Bronchial epithelial cell (primary cell): Measurements from ENCODE around the gene OR2Y1. TPM values are rescaled to one million over a fixed set of nuclear protein-coding genes. Genes with fewer than 3 reads are reported as not detected.
A peak's percentile ranks its signal among the peaks of the same experiment; 100 is the strongest.
"Not testable (repeated sequence)": the region's sequence is repeated elsewhere in the genome, so short reads cannot be mapped to it uniquely, and the experiment has no call there.

Source experiments
- DNase-seq: peaks from one replicate; pipeline ENCODE4 v3.0.0-alpha.2; 2010; ENCODE audit warnings: low read depth
- FAIRE-seq: peaks from 2 replicates; lab custom pipeline; 2011; peaks lifted over from hg19 to GRCh38; lab: Jason Lieb, UNC
- H3K27me3 ChIP-seq: 2 replicates; pipeline ENCODE4 v1.5.1; 2011; ENCODE audit warnings: low read length; ENCODE audit not compliant: control insufficient read depth, insufficient read depth
- H3K36me3 ChIP-seq: 2 replicates; pipeline ENCODE4 v1.5.1; 2011; ENCODE audit warnings: low read length; ENCODE audit not compliant: control insufficient read depth, insufficient read depth
- H3K4me3 ChIP-seq: 2 replicates; pipeline ENCODE4 v1.5.1; 2011; ENCODE audit warnings: mild to moderate bottlenecking, low read depth, low read length, control low read depth
- total RNA-seq: library from RNA; depleted of rRNA; stranded (reverse); fragments of >200 nt; gene quantifications from 2 replicates; pipeline ENCODE4 v1.2.1, GENCODE V29; 2014
- TF ChIP-seq, protein P1 (sequence below): IDR thresholded peaks from 2 replicates; pipeline ENCODE4 v1.5.1; 2011; ENCODE audit warnings: mild to moderate bottlenecking, moderate library complexity, low read length, control low read depth, inconsistent platforms; ENCODE audit not compliant: insufficient read depth, severe bottlenecking

The OR2Y1 gene
- total RNA-seq, 1 donor from 2014 or later: not detected

DNA sequence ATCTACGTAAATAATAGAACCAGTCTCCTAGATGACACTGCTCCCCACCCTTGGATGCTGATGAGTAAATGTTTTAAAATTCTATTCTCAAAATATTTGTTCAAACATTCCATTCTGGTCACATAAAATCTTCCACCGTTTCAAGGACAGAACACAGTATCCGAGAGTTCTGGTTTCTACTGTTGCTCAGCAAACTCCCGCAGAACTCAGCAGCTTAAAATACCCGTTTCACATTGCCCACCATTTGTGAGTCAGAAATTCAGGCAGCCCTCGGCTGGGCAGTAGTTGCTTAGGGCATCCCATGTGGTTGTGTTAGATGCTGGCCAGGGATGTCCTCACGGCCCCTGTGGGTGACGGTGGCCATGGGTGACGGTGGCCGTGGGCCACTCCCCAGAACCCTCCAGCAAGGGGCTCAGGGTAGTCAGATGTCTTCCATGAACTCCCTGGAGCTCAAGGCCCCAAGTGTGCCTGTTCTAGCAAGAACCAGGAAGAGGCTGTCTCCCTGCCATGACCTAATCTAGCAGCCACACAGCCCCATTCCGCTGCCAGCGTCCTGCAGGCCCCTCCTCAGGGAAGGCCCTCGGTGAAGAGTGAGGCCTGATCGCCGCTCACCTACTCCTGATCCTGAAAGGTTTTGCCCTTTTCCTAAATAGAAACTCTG is 45.4 kb upstream of the OR2Y1 start:
- no peak for FAIRE-seq

DNA sequence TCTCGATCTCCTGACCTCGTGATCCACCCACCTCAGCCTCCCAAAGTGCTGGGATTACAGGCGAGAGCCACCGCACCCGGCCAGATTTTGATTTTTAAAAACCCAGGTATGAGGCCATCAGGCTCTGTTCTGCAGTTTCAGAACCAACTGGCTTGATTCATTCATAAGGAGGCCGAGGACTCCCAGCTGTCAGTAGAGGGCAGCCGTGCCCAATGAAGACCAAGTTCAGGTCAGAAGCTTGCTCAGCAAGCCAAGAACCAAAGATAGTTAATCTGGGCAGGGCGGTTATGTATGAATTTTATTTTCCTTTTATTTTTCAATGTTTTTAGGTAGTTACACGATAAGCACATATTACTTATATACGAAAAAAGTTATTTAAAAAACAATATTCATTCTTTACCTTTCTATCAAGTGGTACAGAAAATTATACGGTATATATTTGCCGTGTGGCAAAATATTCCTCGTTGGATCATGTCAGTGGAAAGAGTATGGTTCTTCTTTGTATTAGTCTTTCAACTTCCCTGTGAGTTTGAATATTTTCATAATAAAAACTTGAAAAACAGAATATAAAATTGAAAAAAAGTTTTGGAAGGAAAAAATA is 44.7 kb upstream of the OR2Y1 start:
- peak; percentile 77 for DNase-seq
- no peak for FAIRE-seq
- H3K4me3 ChIP-seq: no peak overlapping the region
- H3K27me3 ChIP-seq: no peaks in the 10 kb centered on the region
- no peaks in the 10 kb centered on the region for H3K36me3 ChIP-seq
- TF ChIP-seq, protein P1, sequence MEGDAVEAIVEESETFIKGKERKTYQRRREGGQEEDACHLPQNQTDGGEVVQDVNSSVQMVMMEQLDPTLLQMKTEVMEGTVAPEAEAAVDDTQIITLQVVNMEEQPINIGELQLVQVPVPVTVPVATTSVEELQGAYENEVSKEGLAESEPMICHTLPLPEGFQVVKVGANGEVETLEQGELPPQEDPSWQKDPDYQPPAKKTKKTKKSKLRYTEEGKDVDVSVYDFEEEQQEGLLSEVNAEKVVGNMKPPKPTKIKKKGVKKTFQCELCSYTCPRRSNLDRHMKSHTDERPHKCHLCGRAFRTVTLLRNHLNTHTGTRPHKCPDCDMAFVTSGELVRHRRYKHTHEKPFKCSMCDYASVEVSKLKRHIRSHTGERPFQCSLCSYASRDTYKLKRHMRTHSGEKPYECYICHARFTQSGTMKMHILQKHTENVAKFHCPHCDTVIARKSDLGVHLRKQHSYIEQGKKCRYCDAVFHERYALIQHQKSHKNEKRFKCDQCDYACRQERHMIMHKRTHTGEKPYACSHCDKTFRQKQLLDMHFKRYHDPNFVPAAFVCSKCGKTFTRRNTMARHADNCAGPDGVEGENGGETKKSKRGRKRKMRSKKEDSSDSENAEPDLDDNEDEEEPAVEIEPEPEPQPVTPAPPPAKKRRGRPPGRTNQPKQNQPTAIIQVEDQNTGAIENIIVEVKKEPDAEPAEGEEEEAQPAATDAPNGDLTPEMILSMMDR: peak; percentile 78

More for the DNA sequence above, 45.4 kb upstream of the OR2Y1 start:
- Histone ChIP-seq H3K27me3 (no peaks in the 10 kb centered on the region), H3K36me3 (peaks cover 4% of the 10 kb centered on the region), H3K4me3 (no peak overlapping the region)
- DNase-seq: peak; percentile 55
- TF ChIP-seq, protein P1: no peak

DNA sequence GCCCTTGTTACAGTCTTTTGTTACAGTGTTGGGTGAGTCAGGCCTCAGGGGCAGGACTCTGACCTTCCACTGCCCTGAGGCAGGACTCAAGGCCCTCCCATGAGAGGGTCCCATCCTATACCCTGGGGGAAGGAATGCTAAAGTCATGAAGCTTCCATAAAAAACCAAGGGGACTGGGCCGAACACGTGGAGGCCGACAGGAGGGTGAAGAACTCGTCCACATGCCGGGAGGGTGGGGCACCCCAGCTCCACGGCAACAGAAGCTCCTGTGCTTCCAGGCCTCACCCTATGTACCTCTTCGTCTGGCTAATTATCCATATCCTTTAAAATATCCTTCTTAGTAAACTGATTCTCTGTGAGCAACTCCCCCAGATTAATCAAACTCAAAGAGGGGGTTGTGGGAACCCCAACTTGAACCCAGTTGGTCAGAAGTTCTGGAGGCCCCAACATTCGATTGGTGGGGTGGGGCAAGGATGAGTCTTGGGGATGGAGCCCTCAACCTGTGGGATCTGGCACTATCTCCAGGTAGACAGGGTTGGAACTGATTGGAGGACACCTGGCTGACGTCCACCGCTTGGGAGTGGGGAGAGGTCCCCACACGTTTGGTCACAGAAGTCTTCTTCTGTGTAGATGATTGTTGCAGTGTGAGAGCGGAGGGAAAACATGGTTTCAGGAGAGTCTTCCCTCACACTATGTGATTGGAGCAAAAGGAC is 43.6 kb upstream of the OR2Y1 start:
- no peaks in the 10 kb centered on the region for H3K36me3 ChIP-seq
- H3K27me3 ChIP-seq: no peaks in the 10 kb centered on the region
- DNase-seq (no peak), FAIRE-seq (no peak)
- no peak overlapping the region for H3K4me3 ChIP-seq
- TF ChIP-seq, protein P1: no peak

DNA sequence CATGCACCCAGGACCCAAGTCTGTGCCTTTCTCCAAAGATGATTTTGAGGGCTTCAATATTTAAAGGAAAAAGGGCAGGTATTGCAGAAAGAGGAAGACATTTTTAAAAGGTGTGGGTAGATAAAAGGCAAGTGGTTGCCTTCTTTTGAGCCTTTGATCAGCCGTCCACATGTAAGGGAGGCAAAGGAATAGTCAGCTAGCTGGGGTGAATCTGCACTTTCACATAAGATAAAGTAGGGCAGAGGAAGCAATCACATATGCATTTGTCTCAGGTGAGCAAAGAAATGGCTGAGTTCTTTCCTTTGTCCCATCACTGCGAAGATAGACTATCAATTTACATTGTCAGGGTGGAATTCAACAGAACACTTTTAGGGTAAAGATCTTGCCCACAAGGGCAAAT is 42.9 kb upstream of the OR2Y1 start:
- TF ChIP-seq, protein P1: no peak
- no peak overlapping the region for H3K4me3 ChIP-seq
- FAIRE-seq (no peak), DNase-seq (no peak)
- no peaks in the 10 kb centered on the region for H3K27me3 ChIP-seq
- H3K36me3 ChIP-seq: no peaks in the 10 kb centered on the region

DNA sequence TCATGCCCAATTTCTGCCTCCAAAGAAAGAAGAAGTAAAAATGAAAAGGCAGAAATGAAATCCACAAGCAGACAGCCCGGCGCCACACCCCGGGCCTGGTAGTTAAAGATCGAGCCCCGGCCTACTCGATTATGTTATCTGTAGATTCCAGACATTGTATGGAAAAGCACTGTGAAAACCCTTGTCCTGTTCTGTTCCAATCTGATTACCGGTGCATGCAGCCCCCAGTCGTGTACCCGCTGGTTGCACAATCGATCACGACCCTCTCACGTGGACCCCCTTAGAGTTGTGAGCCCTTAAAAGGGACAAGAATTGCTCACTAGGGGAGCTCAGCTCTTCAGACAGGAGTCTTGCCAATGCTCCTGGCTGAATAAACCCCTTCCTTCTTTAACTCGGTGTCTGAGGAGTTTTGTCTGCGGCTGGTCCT is 42.1 kb upstream of the OR2Y1 start:
- H3K4me3 ChIP-seq, FAIRE-seq, H3K27me3 ChIP-seq, H3K36me3 ChIP-seq, DNase-seq: not testable (repeated sequence)

DNA sequence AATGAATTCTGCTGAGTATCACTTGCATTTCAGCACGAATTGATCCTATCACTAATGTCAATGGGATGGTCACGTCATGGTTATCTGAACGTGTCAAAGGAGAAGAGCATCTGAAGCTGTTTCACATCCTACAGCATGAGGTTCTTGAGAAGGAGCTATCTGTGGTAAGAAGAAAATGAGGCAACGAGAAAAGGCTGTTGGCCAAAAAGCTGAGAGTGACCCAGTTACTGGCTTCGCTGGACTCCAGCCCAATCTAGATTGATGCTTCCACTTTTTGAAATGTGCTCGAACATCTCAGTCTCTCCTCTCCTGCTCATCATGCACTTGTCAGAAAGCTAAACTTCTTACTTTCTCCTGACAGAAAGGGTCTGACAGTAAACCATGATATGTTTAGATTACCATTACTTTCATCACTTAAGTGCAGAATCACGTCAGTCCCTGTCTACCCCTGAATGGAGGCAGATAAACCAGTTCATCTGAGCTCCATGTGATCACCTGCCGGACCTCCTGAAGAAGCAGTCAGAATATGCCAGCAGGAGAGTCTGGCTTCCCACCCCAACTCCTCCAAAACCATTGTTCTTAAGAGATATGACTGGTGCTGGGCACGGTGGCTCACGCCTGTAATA is 40.2 kb upstream of the OR2Y1 start:
- H3K4me3 ChIP-seq: no peak overlapping the region
- DNase-seq: no peak
- H3K36me3 ChIP-seq: no peaks in the 10 kb centered on the region
- no peaks in the 10 kb centered on the region for H3K27me3 ChIP-seq
- TF ChIP-seq, protein P1: no peak
- FAIRE-seq: no peak
